ENCODE measurements around the gene TBKBP1. TPM values are rescaled to one million over a fixed set of nuclear protein-coding genes. Genes with fewer than 3 reads are reported as not detected.

The TBKBP1 gene
- total and polyA plus RNA-seq, 8 donors, result 2.9 to 14.3 (median 6.3) TPM

DNA sequence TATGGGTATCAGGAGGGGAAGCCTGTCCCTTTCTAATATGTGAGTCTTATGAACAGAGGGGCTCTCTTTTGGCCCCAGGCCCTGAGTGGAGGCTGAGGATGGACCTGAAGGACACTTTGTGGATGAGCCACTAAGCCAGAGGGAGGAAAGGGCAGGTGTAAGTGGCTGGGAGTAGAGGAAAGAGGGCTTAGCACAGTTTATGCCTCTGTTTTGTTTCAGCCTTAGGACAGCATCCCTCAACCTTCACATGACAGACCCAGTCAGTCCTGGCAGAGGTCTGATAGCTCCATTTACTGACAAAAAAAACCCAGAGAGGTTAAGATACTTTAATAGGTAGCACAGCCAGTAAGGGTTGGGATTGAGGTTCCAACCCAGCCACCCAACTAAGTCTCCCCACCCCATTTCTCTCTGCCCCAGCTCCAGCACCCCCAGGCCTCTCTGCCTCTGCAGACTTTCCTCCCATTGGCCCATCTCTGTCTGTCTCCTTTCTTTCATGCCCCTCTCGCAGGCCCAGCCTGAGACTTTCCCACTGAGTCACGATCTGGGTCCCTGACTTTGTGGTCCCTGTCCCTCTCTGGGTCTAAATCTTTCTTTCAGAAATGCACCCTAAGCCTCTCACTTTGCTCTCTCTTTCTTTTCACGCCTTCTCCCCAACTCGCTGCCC, 34.4 kb downstream of the TBKBP1 start:
- WGBS, 5 donors, result 77 to 82% (median 79%) methylated on average over 4 of the region's 4 CpGs

GRCh38 chr17:47729476-47729875, 35.5 kb downstream of the TBKBP1 start:
- H3K4me3 ChIP-seq, result no peak overlapping the region
- peaks cover 0 to 94% (median 42%) of the 10 kb centered on the region in 3 donors for H3K27me3 ChIP-seq
- H3K36me3 ChIP-seq, result no peaks in the 10 kb centered on the region
- DNase-seq, result no peak
- WGBS, 5 donors, result 62 to 70% (median 68%) methylated on average over 8 of the region's 8 CpGs
- H3K9me3 ChIP-seq, result no peaks in the 10 kb centered on the region
- H3K4me1 ChIP-seq, result peaks cover 11 to 21% (median 16%) of the 10 kb centered on the region in 4 donors
- TF ChIP-seq POLR2A (IDR thresholded peaks at IDR 0.05) (no peak), POLR2AphosphoS5 (IDR thresholded peaks at IDR 0.05) (no peak)
- TF ChIP-seq, protein P1, sequence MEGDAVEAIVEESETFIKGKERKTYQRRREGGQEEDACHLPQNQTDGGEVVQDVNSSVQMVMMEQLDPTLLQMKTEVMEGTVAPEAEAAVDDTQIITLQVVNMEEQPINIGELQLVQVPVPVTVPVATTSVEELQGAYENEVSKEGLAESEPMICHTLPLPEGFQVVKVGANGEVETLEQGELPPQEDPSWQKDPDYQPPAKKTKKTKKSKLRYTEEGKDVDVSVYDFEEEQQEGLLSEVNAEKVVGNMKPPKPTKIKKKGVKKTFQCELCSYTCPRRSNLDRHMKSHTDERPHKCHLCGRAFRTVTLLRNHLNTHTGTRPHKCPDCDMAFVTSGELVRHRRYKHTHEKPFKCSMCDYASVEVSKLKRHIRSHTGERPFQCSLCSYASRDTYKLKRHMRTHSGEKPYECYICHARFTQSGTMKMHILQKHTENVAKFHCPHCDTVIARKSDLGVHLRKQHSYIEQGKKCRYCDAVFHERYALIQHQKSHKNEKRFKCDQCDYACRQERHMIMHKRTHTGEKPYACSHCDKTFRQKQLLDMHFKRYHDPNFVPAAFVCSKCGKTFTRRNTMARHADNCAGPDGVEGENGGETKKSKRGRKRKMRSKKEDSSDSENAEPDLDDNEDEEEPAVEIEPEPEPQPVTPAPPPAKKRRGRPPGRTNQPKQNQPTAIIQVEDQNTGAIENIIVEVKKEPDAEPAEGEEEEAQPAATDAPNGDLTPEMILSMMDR (IDR thresholded peaks at IDR 0.05), result no peak
- H3K27ac ChIP-seq, result no peak overlapping the region
- intact Hi-C loops (cut with DNase I; ENCODE audit: low total_unique reads), result no loop called here

More for the DNA sequence above, 34.4 kb downstream of the TBKBP1 start:
- H3K36me3 ChIP-seq, result no peaks in the 10 kb centered on the region
- no peak overlapping the region for H3K27ac ChIP-seq
- no peak for DNase-seq
- H3K4me3 ChIP-seq, result no peak overlapping the region
- TF ChIP-seq, protein P1 (IDR thresholded peaks at IDR 0.05), result no peak
- no peak for TF ChIP-seq POLR2A (IDR thresholded peaks at IDR 0.05)
- TF ChIP-seq POLR2AphosphoS5 (IDR thresholded peaks at IDR 0.05), result no peak
- no peak for TF ChIP-seq EP300 (IDR thresholded peaks at IDR 0.05)
- intact Hi-C loops (cut with DNase I; ENCODE audit: low total_unique reads), result no loop called here
- H3K4me1 ChIP-seq, result peaks cover 6 to 14% (median 7%) of the 10 kb centered on the region in 4 donors
- H3K9me3 ChIP-seq, result no peaks in the 10 kb centered on the region
- H3K27me3 ChIP-seq, result peaks cover 4 to 94% (median 32%) of the 10 kb centered on the region in 3 donors

DNA sequence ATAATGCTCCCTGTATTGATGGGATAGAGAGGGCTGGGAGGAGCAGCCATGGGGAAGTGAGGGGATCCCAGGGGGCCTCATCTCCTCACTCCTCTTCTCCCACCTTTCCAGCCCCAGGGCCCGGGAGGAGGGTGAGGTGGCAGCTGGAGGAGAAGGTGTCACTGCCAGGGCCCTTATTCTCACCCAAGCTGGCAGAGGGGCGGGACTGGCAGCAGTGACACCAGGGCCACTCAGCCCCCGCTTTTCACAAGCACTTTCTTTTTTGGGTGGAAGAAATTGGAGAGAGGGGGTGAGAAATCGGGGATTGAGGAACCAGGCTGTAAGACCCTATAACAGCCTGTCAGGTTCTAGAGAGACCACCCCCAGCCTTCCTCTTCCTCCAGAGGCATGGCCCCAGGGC, 36.7 kb downstream of the TBKBP1 start:
- no peak overlapping the region for H3K27ac ChIP-seq
- peaks cover 0 to 94% (median 41%) of the 10 kb centered on the region in 3 donors for H3K27me3 ChIP-seq
- WGBS, 5 donors, result 79 to 93% (median 86%) methylated on average over 4 of the region's 4 CpGs
- H3K36me3 ChIP-seq, result no peaks in the 10 kb centered on the region
- TF ChIP-seq POLR2AphosphoS5 (IDR thresholded peaks at IDR 0.05) (no peak), POLR2A (IDR thresholded peaks at IDR 0.05) (no peak), EP300 (IDR thresholded peaks at IDR 0.05) (no peak)
- TF ChIP-seq, protein P1 (IDR thresholded peaks at IDR 0.05), result no peak
- intact Hi-C loops (cut with DNase I; ENCODE audit: low total_unique reads), result no loop called here
- H3K9me3 ChIP-seq, result no peaks in the 10 kb centered on the region
- no peak overlapping the region for H3K4me3 ChIP-seq
- H3K4me1 ChIP-seq, result peaks cover 11 to 21% (median 16%) of the 10 kb centered on the region in 4 donors
- DNase-seq, result no peak

- 66 to 84% (median 72%) methylated on average over 2 of the region's 2 CpGs; no CpG with 5 or more reads in 1 of the 5 donors for WGBS, 5 donors
- DNase-seq, result no peak
- no peaks in the 10 kb centered on the region for H3K36me3 ChIP-seq
- intact Hi-C loops (cut with DNase I; ENCODE audit: low total_unique reads), result no loop called here
- no peak overlapping the region for H3K27ac ChIP-seq
- no peak overlapping the region for H3K4me3 ChIP-seq
- no peak for TF ChIP-seq POLR2A (IDR thresholded peaks at IDR 0.05)
- TF ChIP-seq, protein P1 (IDR thresholded peaks at IDR 0.05), result no peak
- no peak for TF ChIP-seq POLR2AphosphoS5 (IDR thresholded peaks at IDR 0.05)
- no peak for TF ChIP-seq EP300 (IDR thresholded peaks at IDR 0.05)
- H3K27me3 ChIP-seq, result peaks cover 0 to 89% (median 40%) of the 10 kb centered on the region in 3 donors
- H3K9me3 ChIP-seq, result no peaks in the 10 kb centered on the region
- peaks cover 11 to 21% (median 16%) of the 10 kb centered on the region in 4 donors for H3K4me1 ChIP-seq
Measured at GRCh38 chr17:47731396-47731795, 37.4 kb downstream of the TBKBP1 start.
